Panc1 (cell line): ENCODE results near the gene C2CD4A. TPM values are rescaled to one million over a fixed set of nuclear protein-coding genes. Genes with fewer than 3 reads are reported as not detected.
"Not testable (repeated sequence)": the region's sequence is repeated elsewhere in the genome, so short reads cannot be mapped to it uniquely, and the experiment has no call there.

Experiments used
- ATAC-seq: fragments of 200-7000 bp; cut with Tn5 transposase; 2 replicates; pipeline ENCODE4 v1.9.1; 2020; ENCODE audit warnings: mild to moderate bottlenecking, moderate library complexity
- BruUV-seq: library from RNA; stranded (reverse); fragments of 400-500 nt; replicated peaks from 2 replicates; lab custom pipeline; 2021; lab: Mats Ljungman, UMichigan
- CTCF ChIA-PET: fragments of 300-600 bp; sonication (Branson Sonifier 250); formaldehyde crosslinking; loops from one replicate; lab custom pipeline; 2022; ENCODE audit warnings: antibody characterized with exemption; lab: Charles Lee
- POLR2A ChIA-PET: fragments of 300-600 bp; sonication (Branson Sonifier 250); formaldehyde crosslinking; loops from one replicate; lab custom pipeline; 2022; ENCODE audit warnings: antibody characterized with exemption; lab: Charles Lee
- DNase-seq: peaks from one replicate; pipeline ENCODE4 v3.0.0-alpha.2; 2010; ENCODE audit warnings: low read depth, low spot score
- H3K27ac ChIP-seq: 2 replicates; pipeline ENCODE4 v1.5.1; 2011; ENCODE audit warnings: mild to moderate bottlenecking, low read length, inconsistent platforms
- H3K27me3 ChIP-seq: fragments of 200-500 bp; sonication (Bioruptor generic); 2 replicates; pipeline ENCODE4 v1.6.0; 2014; ENCODE audit warnings: low read length, inconsistent platforms; ENCODE audit not compliant: control insufficient read depth, insufficient read depth
- H3K36me3 ChIP-seq: fragments of 200-500 bp; sonication (Bioruptor generic); 2 replicates; pipeline ENCODE4 v1.5.1; 2014; ENCODE audit warnings: inconsistent platforms, mild to moderate bottlenecking, low read length, moderate library complexity; ENCODE audit not compliant: control insufficient read depth, insufficient read depth
- H3K4me1 ChIP-seq: 2 replicates; pipeline ENCODE4 v1.5.1; 2011; ENCODE audit warnings: inconsistent platforms, mild to moderate bottlenecking, low read length, moderate library complexity; ENCODE audit not compliant: control insufficient read depth, insufficient read depth
- H3K4me3 ChIP-seq, 2 experiments: 2 replicates each; pipeline ENCODE4 v1.5.1; 2011 to 2012; ENCODE audit warnings: low read depth in 2 of 2, low read length in 2 of 2, mild to moderate bottlenecking in 2 of 2, inconsistent platforms in 1 of 2, moderate library complexity in 1 of 2
- H3K9me3 ChIP-seq: fragments of 200-500 bp; sonication (Bioruptor generic); 2 replicates; pipeline ENCODE4 v1.5.1; 2014; ENCODE audit warnings: low read depth, mild to moderate bottlenecking, inconsistent platforms, low read length, moderate library complexity; ENCODE audit not compliant: control insufficient read depth, insufficient read depth
- CTCF ChIP-seq: fragments of 450-650 bp; IDR thresholded peaks from 2 replicates; pipeline ENCODE4 v1.5.1; 2017; ENCODE audit warnings: mild to moderate bottlenecking
- POLR2AphosphoS5 ChIP-seq: IDR thresholded peaks from 2 replicates; pipeline ENCODE4 v1.6.1; 2012; ENCODE audit warnings: mild to moderate bottlenecking, low read depth, low read length, moderate library complexity
- REST ChIP-seq, 2 experiments: IDR thresholded peaks; 2 replicates each; pipeline ENCODE4 v1.6.1; 2011 to 2012; ENCODE audit warnings: low read depth in 2 of 2, control low read depth in 1 of 2, low read length in 1 of 2, mild to moderate bottlenecking in 1 of 2, moderate library complexity in 1 of 2; ENCODE audit not compliant: insufficient read depth in 1 of 2
- SIN3A ChIP-seq: IDR thresholded peaks from 2 replicates; pipeline ENCODE4 v1.6.1; 2012; ENCODE audit warnings: low read depth, mild to moderate bottlenecking, low read length, moderate library complexity, borderline replicate concordance; ENCODE audit not compliant: insufficient read depth
- TCF7L2 ChIP-seq: IDR thresholded peaks from 2 replicates; pipeline ENCODE4 v1.6.1; 2011; ENCODE audit warnings: mild to moderate bottlenecking, low read depth, low read length, inconsistent platforms
- in situ Hi-C: cut with HindIII; loops from 2 replicates; pipeline ENCODE4 v1.10.0; 2016; ENCODE audit warnings: low sequenced_read_pairs, low pct_unique_long_range_greater_than_20kb
- intact Hi-C: fragments of 100-400 bp; cut with micrococcal nuclease; formaldehyde crosslinking; loops from one replicate; pipeline ENCODE4 v1.10.0; 2022; ENCODE audit not compliant: unreplicated experiment
- total RNA-seq: library from RNA; stranded (reverse); gene quantifications from one replicate; pipeline ENCODE4 v1.2.1, GENCODE V29; 2021; ENCODE audit not compliant: unreplicated experiment

C2CD4A gene
- total RNA-seq, 1 experiment from 2014 or later: 0.15 TPM

- intact Hi-C loops (no loop called here), in situ Hi-C loops (no loop called here)
- Histone ChIP-seq H3K27me3 (no peaks in the 10 kb centered on the region), H3K36me3 (no peaks in the 10 kb centered on the region), H3K4me3 (no peak overlapping the region), H3K27ac (no peak overlapping the region), H3K9me3 (no peaks in the 10 kb centered on the region), H3K4me1 (no peaks in the 10 kb centered on the region; the same call in 1 of the 2 replicates)
- DNase-seq (no peak), ATAC-seq (no peak)
- CTCF ChIA-PET: no interaction called here
- BruUV-seq: no TSS peak
- TF ChIP-seq POLR2AphosphoS5 (no peak), SIN3A (no peak), REST (IDR thresholded peaks at IDR 0.05; ENCODE audit: insufficient read depth in 1 of 2, low read depth in 2 of 2, low read length in 1 of 2) (no peak)
- POLR2A ChIA-PET: no interaction called here
Observed at GRCh38 chr15:62047282-62047827, 19.4 kb upstream of the C2CD4A start.

- intact Hi-C loops, H3K27me3 ChIP-seq, in situ Hi-C loops, H3K4me1 ChIP-seq, H3K9me3 ChIP-seq, BruUV-seq, H3K4me3 ChIP-seq, POLR2A ChIA-PET, ATAC-seq, CTCF ChIA-PET, DNase-seq, H3K27ac ChIP-seq, H3K36me3 ChIP-seq: not testable (repeated sequence)
Observed at GRCh38 chr15:62048254-62048653, 18.5 kb upstream of the C2CD4A start.

GRCh38 chr15:62050115-62050514 lies 16.7 kb upstream of the C2CD4A start:
- H3K4me3 ChIP-seq: no peak overlapping the region
- no peaks in the 10 kb centered on the region for H3K9me3 ChIP-seq
- intact Hi-C loops (no loop called here), in situ Hi-C loops (no loop called here)
- no peak for DNase-seq
- BruUV-seq: no TSS peak
- no peak overlapping the region for H3K27ac ChIP-seq
- H3K27me3 ChIP-seq: no peaks in the 10 kb centered on the region
- CTCF ChIA-PET: no interaction called here
- POLR2A ChIA-PET: no interaction called here
- no peaks in the 10 kb centered on the region for H3K36me3 ChIP-seq
- H3K4me1 ChIP-seq: peaks cover 5% of the 10 kb centered on the region
- TF ChIP-seq SIN3A: no peak
- no peak for TF ChIP-seq REST (IDR thresholded peaks at IDR 0.05; ENCODE audit: insufficient read depth in 1 of 2, low read depth in 2 of 2, low read length in 1 of 2)
- no peak for TF ChIP-seq CTCF
- TF ChIP-seq POLR2AphosphoS5: no peak
- TF ChIP-seq TCF7L2: no peak
- ATAC-seq: no peak
